GM19452 (cell line): ENCODE results near the gene ZKSCAN1.
"Not testable (repeated sequence)": the region's sequence is repeated elsewhere in the genome, so short reads cannot be mapped to it uniquely, and the experiment has no call there.

Source experiments
- ATAC-seq: cut with Tn5 transposase; IDR thresholded peaks from one replicate; pipeline ENCODE4 v1.9.1; 2021; ENCODE audit not compliant: unreplicated experiment

ZKSCAN1 gene

DNA sequence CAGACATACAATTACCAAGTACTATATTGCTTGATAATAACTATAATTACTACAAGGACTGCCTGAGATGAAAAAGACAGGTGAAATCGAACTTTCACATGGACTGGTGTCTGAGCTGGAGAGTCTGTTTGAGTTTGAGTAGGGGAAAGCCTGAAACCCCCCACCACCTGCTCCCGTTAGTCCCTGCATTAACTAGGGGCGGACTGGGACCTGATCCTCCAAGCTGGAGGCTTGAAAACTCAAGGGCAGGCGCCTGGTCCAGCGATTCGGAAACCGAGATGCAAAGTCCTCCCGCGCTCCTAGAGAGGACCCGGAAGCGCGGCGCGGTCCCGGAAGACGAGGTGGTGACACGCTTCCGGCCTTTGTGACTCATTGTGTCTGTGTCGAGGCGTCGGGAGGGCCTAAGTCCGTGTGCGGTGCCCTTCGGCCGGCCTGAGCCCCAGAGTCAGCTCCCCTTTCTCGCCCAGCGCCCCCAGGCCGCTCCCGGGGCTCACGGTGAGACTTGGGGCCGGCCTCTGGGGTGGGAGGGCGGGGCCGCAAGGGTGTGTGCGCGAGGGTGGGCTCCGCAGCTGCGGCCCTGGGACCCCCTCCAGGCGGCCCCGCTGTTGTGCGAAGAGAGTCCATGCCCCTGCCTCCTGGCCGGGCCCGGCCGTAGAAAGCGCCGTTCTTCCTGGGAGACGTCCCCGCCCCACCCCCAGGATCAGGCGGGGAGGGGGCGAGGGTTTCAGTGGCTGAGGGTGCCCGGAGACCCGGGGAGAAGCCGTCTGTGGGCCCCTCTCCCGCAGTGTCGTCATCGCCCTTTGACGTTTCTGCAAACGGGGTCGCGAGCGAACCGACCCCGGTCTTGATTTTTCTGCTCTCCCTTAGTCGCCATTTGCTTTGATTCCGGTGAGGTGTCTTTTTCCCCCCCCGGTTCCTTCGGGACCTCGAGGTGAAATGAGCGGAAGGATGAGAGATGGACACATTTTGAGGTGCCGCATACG lies at the start of gene ZKSCAN1:
ZKSCAN1 (plus strand) TSS at position 365 of the 983 bp plus-strand sequence. CDS start 7,911 bp downstream, outside the sequence.
- ATAC-seq = peak; percentile 94

DNA sequence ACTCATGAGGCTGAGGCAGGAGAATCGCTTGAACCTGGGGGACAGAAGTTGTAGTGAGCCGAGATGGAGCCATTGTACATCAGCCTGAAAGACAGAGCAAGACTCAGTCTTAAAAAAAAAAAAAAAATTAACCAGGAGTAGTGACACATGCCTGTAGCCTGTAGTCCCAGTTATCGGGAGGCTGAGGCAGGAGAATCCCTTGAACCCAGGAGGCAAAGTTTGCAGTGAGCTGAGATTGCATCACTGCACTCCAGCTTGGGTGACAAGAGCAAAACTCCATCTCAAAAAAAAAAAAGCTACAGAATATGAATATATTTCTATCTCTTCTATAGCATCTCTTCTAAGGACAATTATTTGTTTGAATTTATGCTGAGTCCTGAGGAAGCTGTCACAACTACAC lies 46.1 kb upstream of the ZKSCAN1 start:
- ATAC-seq = no peak

DNA sequence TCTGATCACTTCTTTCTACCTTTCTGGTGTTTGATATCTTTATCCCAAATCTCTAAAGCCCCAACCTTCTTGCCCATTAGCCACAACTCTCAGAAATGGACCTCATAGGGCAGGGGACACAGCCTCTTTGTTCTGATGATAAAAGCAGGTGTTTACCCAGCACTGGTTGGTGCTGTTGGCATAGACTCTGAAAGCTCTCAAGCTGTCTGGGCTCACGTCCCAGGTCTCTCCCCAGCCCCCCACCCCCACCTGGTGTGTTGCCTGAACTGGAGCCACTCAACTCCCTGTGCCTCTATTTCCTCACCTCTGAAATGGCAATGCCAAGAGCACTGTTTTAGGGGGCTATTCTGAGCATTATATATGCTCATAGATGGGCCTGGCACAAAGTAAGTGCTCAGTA lies 45.6 kb upstream of the ZKSCAN1 start:
- not testable (repeated sequence) for ATAC-seq

DNA sequence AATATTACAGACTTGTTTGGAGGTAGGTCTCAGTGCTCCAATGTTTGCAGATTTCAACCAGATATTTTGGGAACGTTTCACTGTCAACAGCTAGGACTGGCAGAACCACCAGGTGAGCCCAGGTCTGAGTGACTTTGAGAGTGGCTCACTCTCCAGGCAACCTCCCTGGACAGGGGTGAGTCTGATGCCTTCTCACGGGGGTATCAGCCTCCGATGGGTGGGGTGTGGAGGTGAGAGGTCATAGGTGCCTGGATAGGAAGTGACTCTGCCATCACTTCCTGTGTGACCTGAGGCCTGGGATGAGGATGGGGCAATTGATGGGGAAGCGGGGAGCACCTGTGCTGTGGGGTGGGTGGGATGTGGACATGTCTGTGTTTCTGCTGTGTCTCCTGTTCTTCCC lies 44.2 kb upstream of the ZKSCAN1 start:
- no peak for ATAC-seq

DNA sequence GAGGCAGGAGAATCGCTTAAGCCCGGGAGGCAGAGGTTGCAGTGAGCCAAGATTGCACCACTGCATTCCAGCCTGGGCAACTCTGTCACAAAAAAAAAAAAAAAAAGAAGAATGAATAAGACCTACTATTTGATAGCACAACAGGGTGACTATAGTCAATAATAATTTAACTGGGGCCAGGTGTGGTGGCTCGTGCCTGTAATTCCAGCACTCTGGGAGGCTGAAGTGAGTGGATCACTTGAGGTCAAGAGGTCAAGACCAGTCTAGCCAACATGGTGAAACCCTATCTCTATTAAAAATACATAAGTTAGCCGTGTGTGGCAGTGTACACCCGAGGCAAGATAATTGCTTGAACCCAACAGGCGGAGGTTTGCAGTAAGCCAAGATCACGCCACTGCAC lies 41.6 kb upstream of the ZKSCAN1 start:
- ATAC-seq = not testable (repeated sequence)

DNA sequence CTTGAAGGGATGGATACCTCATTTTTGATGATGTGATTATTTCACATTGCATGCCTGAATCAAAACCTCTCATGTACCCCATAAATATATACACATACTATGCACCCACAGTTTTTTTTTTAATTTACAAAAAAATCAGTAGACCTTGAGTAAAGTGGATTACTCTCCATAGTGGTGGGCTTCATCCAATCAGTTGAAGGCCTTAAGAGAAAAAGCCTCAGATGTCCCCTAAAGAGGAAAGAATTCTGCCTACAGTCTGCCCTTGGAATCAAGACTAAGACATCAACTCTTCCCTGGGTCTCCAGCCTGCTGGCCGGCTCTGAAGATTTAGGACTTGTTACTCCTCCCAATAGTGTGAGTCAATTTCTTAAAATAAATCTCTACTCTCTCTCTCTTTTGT lies 40.7 kb upstream of the ZKSCAN1 start:
- no peak for ATAC-seq

DNA sequence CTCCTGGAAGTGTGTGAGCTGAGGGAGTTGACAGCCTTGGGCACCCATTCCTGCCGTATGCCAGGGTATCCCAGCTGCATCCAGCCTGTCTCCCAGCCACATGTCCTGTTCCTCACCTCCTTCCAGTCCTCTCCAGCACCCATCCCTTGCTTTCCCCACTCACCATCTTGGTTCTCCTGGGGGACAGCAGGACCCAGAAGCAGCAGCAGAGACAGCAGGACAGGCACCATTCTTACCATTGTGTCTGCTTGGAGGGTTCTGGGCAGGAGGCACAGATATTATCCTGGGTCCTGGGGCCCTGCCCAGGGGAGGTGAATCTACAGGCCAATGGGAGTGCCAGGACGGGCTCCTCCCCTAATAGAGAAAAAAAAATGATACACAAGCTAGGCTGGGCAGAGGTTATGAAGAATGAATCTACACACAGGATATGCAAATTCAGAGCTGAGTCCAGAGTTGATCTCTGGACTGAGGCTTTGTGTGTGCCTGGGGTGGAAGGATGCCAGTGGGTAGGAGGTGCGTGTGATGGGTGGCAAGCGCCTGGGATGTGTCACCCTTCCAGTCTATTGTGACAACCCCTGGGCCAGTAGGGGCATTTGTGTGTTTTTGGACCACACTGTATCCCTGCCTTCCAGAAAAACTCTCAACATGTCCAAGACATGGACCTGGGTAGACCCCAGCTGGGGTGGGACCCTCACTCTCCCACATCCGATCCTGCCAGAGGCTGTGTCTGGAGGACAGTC lies 39.4 kb upstream of the ZKSCAN1 start, which contains the start of gene AZGP1:
AZGP1 (minus strand) TSS at position 250 of the 740 bp plus-strand sequence; CDS start at position 239, 11 bp downstream.
- ATAC-seq = no peak

DNA sequence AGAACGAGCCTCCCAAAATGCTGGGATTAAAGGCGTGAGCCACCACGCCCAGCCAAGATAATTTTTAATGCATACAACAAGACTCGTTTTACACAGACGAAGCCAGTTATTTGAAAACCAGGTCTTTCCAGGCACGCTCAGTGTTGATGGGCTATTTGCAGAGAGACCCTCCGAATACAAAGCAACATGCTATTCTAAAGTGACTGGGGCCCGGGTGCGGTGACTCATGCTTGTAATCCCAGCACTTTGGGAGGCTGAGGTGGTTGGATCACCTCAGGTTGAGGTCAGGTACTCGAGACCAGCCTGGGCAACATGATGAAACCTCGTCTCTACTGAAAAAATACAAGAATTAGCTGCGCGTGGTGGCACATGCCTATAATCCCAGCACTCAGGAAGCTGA lies 38.8 kb upstream of the ZKSCAN1 start:
- ATAC-seq = no peak

DNA sequence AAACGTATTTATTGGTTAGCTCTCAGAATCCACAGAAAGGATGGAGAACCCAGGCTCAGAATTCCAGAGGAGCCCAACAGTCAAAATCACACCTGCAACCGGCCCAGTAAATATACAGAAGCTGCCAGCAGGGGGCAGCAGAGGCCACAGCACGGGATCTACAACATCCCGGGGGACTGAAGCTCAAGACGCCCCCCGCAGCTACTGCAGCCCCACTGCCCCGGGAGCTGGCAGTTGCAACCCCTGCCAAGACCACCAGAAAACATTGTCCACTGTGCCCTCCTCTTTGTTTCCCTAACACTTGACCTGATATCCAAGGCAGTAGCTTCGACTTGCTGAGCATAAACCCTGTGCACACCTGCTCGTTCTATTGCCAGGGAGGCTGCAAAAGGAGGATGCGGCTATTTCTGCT lies 35.6 kb upstream of the ZKSCAN1 start:
- ATAC-seq = not testable (repeated sequence)

DNA sequence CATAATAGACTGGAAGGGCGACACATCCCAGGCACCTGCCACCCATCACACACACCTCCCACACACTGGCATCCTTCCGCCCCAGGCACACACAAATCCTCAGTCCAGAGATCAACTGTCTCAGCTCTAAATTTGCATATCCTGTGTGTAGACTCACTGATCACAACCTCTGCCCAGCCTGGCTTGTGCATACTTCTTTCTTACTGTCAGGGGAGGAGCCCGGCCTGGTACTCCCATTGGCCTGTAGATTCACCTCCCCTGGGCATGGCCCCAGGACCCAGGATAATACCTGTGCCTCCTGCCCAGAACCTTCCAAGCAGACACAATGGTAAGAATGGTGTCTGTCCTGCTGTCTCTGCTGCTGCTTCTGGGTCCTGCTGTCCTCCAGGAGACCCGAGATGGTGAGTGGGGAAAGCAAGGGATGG lies 34.9 kb upstream of the ZKSCAN1 start:
- ATAC-seq = not testable (repeated sequence)

DNA sequence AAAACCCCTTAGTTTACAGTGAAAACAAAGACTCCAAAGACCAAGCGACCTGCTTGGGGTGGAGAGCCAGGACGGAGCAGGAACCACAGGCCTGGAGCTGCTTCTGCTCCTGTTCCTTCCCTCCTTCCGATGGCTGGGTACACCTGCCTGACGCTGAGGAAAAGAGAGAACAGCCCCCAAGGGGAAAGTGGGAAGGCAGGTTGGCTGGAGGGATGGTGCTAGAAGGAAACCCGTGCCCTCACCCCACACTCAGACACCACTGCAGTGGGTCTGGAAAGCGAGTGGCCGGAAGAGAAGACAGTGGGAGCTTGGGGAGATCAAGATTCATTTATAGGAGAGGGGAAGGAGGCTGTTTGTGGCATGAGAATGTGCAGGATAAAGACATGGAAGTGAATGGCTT lies 34.3 kb upstream of the ZKSCAN1 start:
- not testable (repeated sequence) for ATAC-seq

DNA sequence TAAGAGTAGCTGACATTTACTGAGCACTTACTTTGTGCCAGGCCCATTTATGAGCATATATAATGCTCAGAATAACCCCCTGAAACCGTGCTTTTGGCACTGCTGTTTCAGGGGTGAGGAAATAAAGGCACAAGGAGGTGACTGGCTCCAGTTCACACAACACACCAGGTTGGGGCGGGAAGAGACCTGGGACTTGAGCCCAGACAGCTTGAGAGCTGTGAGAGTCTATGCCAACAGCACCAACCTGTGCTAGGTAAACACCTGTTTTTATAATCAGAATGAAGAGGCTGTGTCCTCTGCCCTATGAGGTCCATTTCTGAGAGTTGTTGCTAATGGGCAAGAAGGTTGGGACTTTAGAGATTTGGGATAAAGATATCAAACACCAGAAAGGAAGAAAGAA lies 30.8 kb upstream of the ZKSCAN1 start:
- ATAC-seq = no peak

DNA sequence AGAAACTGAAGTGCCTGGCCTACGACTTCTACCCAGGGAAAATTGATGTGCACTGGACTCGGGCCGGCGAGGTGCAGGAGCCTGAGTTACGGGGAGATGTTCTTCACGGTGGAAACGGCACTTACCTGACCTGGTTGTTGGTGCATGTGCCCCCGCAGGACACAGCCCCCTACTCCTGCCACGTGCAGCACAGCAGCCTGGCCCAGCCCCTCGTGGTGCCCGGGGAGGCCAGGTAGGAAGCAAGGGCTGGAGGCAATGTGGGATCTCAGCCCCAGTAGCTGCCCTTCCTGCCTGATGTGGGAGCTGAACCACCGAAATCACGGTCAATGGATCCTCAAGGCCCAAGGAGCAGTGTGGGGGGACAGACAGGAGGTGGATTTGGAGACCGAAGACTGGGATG lies 28.1 kb upstream of the ZKSCAN1 start:
- not testable (repeated sequence) for ATAC-seq

DNA sequence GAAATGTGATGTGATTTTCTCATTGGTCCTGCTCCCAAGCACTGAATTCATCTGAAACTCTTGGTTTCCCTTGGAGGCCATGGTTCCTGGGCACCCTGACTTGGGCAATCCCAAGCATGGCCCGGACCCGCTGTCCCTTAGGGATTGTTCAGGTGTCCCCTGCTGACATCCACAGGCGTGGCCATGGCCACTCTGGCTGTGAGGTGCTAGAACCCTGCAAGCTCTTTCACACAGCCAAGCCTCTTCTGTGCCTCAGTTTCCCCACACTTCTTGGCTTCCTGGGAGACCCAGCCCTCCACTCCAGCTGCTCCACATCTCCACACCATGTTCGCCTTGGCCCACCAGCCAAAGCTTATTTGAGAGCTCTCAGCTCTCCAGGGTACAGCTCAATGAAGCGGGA lies 27.6 kb upstream of the ZKSCAN1 start:
- no peak for ATAC-seq

DNA sequence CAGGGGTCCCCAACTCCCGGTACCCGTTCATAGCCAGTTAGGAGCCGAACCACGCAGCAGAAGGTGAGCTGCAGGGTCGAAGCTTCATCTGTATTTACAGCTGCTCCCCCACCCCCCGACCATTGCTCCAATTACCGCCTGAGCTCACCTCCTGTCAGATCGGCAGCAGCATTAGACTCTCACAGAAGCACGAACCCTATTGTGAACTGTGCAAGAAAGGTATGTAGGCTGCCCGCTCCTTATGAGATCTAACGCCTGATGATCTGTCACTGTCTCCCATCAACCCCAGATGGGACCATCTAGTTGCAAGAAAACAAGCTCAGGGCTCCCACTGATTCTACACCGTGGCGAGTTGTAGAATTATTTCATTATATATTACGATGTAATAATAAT lies 24.9 kb upstream of the ZKSCAN1 start:
- ATAC-seq = no peak

DNA sequence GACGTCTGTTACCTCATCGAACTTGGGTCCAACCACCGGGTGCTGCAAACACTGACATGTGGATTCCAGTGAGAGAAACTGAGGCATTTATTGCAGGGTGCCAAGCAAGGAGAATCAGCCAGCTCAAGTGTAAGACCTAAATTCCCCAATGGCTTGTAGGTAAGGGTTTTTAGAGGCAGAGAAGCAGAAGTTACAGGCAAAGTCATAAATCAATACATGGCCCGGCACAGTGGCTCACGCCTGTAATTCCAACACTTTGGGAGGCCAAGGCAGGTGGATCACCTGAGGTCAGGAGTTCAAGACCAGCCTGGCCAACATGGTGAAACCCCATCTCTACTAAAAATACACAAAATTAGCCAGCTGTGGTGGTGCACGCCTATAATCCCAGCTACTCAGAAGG lies 23.9 kb upstream of the ZKSCAN1 start:
- ATAC-seq = not testable (repeated sequence)

DNA sequence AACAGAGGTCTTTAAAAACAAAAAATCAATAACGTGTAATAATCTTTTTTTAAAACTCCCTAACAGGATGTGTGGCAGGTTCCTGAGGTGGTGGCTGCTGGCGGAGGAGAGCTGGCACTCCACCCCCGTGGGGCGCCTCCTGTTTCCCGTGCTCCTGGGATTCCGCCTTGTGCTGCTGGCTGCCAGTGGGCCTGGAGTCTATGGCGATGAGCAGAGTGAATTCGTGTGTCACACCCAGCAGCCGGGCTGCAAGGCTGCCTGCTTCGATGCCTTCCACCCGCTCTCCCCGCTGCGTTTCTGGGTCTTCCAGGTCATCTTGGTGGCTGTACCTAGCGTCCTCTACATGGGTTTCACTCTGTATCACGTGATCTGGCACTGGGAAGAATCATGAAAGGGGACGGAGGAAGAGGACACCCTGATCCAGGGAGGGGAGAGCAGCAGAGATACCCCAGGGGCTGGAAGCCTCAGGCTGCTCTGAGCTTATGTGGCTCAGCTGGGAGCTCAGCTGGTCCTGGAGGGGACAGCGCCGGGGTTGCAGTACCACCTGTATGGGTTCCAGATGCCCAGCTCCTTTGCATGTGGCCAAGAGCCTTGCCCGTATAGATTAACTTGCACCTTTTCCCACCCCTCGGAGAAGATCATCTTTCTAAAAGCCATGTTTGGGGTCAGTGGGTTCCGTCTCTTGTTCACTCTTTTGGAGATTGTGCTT lies 22.9 kb upstream of the ZKSCAN1 start:
- no peak for ATAC-seq

DNA sequence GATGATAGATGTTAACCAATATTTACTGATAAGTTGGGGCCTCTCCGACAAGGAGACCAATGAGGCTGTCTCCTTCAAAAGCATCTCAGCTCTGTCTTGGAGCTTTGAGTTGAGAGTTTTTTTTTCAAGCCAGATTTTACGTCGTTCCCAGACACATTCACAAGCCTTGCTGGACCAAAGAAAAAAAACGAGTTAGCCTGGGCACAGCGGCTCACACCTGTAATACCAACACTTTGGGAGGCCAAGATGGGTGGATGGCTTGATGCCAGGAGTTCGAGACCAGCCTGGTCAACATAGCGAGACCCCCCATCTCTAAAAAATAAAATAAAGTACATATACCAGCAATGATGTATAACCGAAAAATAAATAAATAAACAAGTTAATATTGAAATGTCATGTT lies 20.6 kb upstream of the ZKSCAN1 start:
- no peak for ATAC-seq

DNA sequence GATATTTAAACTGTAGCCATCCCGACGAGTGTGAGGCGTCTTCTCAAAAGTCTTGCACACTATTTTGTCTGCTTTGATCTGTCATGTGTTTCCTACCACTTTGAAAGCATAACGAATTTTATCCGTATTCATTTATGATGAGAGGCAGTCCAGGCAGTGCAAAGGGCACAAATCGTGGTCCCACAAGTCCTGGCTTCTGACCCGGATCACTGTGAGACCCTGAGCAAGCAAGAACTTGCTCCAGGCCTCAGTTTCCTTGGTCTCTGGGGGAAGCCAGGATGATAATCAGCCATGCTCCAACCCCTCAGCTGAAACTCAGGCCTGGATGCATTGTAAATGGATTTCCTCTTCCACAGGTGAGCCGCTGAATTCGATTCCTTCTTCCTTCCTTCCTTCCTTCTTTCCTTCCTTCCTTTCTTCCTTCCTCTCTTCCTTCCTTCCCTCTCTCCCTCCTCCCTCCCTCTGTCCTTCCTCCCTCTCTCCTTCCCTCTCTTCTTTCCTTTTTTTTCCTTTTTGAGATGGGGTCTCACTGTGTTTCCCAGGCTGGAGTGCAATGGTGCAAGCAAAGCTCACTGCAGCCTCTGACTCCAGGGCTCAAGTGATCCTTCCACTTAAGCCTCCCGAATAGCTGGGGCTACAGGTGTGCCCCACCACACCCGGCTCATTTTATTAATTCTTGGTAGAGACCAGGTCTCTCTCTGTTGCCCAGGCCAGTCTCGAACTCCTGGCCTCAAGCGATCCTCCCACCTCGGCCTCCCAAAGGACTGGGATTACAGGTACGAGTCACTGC lies 18.4 kb upstream of the ZKSCAN1 start:
- no peak for ATAC-seq

DNA sequence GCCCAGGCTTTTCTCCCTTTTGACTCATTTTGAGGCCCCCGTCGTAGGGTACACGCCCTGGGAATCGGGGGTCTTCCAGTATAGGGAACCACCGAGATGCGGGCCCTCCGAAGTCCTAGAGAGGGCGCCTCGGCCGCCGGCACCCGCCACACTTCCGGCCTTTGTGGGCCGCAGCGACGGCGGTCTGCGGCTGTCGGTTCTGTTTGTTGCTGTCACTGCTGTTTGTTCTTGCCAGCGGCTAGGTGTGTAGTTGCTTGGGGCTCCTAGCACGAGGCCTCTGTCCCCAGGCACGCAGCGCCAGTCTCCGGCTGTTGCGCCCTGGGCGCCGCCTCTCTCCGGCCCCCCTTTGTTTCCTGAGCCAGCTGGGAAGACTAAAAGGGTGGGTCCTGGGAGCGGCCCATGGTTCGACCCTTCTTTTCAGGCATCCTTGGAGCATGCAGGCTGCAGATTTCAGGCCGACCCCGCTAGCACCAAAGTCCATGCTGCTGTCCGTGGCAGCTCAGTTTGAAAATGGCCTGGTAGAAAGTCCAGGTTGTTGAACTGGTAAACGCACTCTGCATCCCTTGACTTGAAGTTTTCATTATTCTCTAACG lies 17.8 kb upstream of the ZKSCAN1 start:
- no peak for ATAC-seq
